Kasumi-1 (cell line): ENCODE measurements around the gene MOGAT1.
"Not testable (repeated sequence)": the region's sequence is repeated elsewhere in the genome, so short reads cannot be mapped to it uniquely, and the experiment has no call there.

Source experiments
- DNase-seq, 2 experiments: peaks; one replicate each; lab custom pipeline; 2025; lab: John Stamatoyannopoulos, UW

The MOGAT1 gene

GRCh38 chr2:222670191-222671038 lies 1.0 kb upstream of the MOGAT1 start:
- no peak for DNase-seq

GRCh38 chr2:222672068-222672401 lies 577 bp downstream of the MOGAT1 start:
- DNase-seq, result no peak

DNA sequence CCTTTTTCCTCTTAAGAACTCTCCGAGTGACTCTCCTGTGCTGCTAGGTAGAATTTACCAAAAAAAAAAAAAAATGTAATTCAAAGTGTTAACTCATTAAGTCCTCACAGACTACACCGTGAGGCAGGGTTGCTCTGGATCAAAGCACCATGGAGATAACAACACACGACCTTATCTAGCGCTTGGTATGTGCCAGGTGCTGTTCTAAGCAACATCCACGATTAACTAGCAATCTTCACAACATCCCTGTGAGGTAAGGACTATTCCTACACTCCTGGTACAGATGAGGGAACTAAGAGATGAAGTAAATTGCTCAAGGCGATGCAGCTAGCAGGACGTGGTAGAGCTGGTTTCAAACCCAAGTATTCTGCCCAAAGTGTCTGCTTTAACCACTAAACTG lies 1.8 kb downstream of the MOGAT1 start:
- no peak for DNase-seq

- no peak for DNase-seq
These were observed 2.4 kb downstream of the MOGAT1 start for GRCh38 chr2:222673883-222674282.

GRCh38 chr2:222677981-222678380 lies 6.5 kb downstream of the MOGAT1 start:
- no peak for DNase-seq

- no peak for DNase-seq
These were observed 12.3 kb downstream of the MOGAT1 start for GRCh38 chr2:222683805-222684204.

DNA sequence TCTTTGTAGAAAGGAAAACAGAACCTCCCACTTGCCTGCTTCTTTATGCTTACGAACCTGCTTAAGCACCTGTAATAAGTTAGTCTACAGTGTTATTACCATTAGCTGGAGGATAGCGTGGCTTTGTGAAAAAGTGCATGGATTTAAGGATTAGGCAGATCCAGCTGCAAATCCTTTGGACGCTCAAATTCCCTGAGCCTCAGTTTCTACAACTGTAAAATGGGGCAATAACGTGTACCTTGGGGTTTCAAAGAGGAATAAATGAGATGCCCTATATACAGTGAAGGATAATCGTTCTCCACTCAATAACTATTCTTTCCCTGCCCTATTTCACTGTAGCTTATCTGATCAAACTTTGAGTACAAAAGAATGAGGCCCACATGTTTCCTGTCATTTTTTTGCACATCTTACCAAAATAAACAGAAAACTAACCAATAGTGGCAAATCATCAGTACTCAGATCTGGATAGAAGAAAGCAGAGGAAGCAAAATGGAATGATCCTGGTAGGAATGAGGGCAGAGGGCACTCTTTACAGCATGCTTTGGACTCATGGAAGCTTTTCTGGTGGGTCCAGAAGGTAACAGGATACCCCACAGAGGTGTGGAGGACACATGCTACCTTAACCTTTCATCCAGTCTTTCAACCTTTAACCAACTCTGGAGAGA lies 14.8 kb downstream of the MOGAT1 start:
- no peak for DNase-seq

DNA sequence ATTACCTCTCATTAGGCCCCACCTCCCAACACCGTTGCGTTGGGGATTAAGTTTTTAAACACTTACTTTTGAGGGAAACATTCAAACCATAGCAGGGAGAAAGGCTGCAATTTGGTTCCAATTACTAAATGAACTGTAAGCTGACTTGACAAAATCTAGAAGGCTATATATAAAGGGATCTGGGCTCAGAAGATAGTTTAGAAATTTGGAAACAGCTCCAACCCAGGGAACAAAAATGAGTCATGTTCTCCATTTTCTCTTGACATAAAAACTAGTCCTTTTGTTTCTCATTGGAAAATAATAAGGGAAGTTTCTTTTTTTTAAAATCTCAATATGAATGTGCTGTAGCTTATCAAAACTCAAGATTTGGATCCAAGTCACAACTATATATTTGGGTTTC lies 17.5 kb downstream of the MOGAT1 start:
- DNase-seq, result no peak

DNA sequence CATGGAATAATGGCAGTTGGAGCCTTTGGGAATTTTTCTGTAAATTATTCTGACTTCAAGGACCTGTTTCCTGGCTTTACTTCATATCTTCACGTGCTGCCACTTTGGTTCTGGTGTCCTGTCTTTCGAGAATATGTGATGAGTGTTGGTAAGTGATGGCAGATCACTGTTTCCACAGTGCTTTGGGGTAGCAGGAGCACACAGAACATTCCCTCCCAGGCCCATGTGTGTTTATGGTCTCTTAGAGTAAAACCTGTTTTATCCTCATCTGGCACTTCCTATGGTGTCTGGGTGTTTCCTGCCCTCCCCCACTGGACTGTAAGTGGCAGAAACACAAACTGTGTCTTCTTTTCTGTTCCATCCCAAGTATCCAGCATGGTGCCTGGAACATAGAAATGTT lies 17.9 kb downstream of the MOGAT1 start:
- no peak for DNase-seq

DNA sequence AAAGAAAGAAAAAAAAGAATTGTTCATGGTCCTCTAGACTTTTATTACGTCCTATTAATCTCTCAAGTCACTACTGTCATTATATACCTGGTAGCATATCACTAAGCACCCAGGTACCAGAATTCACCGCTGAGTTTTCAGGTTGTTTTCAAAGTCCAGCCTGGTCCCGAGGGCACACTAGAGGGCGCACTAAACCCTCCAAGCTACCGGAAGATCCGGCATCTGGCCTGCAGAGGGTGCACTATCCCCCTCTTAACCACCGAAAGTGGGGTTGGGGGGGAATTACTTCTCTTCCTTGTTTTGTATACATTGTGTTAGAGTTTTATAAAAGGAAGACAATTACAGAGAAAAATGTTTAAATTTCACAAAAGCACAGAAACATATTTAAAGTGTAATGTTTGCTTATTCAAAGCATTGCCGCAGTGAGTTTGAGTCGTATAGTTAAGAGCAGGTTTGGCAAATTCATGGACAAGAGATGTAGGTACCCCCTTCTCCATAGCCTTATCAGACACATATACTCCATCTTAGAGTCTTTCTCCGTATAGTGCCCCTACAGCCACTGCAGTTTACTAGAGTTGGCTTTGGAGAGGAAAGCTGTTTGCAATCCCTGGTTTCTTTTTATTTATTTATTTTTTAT lies 19.2 kb downstream of the MOGAT1 start:
- DNase-seq, result peak; percentile 56 to 62

DNA sequence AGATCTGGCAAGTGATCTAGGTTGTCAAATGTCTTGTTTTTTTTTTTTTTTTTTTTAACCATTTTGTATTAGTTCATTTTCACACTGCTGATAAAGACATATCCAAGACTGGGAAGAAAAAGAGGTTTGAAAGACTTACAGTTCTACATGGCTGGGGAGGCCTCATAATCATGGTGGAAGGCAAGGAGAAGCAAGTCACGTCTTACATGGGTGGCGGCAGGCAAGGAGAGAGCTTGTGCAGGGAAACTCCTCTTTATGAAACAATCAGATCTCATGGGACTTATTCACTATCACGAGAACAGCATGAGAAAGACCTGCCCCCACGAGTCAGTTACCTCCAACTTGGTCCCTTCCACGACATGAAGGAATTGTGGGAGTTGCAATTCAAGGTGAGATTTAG lies 22.0 kb downstream of the MOGAT1 start:
- not testable (repeated sequence) for DNase-seq

- DNase-seq, result peak; percentile 6 to 11
These were observed 22.4 kb downstream of the MOGAT1 start for GRCh38 chr2:222693837-222694236.

- DNase-seq, result no peak
These were observed 26.8 kb downstream of the MOGAT1 start for GRCh38 chr2:222698276-222698675.

DNA sequence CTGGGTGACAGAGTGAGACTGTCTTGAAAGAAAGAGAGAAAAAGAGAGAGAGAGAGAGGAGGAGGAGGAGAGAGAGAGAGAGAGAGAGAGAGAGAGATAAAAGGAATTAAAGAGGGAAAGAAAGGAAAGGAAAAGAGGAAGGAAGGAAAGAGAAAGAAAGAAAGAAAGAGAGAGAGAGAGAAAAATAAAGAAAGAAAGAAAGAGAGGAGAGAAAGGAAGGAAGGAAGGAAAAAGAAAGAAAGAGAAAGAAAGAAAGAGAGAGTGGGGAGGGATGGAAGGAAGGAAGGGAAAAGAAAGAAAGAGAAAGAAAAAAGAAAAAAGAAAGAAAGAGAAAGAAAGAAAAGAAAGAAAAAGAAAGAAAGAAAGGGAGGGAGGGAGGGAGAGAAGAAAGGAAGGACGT lies 29.8 kb downstream of the MOGAT1 start:
- DNase-seq, result no peak

DNA sequence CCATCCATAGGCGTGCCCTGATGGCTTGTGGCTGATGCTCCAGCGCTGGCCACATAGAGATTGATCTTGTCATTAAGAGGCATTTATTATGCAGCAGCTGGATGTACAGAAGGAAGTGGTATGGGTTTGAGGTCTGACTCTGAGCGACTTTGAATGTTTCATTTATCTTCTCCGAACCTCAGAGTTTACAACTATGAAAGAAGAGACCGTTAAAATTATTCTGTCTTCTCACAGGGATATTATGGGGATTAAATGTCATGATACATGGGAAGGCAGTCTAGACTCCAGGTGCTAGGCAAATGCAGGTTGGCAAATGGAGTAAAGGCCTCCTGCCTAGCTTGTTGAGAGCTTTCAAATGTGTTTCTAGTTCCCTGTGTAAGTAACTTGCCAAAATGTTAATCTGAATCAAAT lies 30.3 kb downstream of the MOGAT1 start:
- DNase-seq, result no peak

DNA sequence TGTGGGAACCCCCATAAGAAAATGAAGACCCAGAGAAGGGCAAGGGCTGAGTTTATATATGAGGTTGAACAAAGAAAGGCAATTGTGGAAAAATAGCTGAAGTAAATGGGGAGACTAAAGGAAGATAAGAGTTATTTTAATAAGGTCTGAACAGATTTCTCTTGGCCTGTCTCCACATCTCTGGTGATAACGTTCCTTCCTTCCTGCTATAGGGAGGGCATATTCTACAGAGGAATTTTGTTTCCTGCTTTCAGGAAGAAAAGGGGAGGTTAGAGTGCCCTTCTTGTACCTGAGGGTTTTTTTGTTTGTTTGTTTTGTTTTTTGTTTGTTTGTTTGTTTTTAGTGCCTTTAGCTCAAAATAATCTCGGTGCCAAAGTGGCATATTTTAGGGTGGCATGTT lies 31.6 kb downstream of the MOGAT1 start:
- no peak for DNase-seq

DNA sequence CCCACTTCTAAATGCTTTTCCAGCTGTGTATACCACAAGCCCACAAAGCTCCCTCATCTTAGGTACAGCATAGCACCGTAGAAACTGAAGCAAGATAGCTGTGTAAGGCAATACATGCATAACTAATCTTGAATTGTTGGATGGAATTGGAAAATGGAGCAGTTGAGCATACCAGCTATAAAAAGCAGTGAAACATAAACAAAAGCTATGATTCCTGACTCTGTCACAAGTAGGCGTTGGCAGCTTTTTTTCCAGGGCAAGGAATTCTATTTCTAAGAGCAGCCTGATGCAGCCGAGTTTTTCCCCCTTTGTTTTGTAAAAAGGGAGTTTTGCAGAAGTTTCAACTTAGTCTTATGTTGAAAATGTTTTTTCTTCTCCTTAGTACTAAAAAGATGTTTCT lies 32.4 kb downstream of the MOGAT1 start:
- no peak for DNase-seq

GRCh38 chr2:222706616-222707015 lies 35.2 kb downstream of the MOGAT1 start:
- DNase-seq, result no peak

- DNase-seq, result no peak
These were observed 35.7 kb downstream of the MOGAT1 start for GRCh38 chr2:222707102-222707688.

DNA sequence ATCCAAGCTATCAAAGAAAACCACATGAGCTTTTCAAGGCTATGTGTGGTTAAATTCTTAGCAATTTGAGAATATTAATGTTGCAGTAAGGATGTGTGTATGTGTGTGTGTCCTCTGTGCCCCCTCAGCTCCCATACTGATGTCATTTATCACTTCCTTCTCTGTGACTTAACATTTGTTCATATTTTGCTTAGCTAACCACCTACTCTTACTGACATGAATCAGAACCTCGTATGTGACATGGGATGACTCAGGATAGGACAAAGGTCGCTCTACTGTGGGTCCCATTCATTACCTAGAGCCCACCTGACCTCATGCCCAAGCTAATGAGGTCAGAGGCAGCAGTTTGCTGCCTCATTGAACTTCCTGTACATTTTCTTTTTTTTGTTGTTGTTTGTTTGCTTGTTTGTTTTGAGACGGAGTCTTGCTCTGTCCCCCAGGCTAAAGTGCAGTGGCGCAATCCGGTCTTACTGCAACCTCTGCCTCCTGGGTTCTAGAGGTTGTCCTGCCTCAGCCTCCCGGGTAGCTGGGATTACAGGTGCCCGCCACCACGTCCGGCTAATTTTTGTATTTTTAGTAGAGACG lies 36.3 kb downstream of the MOGAT1 start:
- no peak for DNase-seq

DNA sequence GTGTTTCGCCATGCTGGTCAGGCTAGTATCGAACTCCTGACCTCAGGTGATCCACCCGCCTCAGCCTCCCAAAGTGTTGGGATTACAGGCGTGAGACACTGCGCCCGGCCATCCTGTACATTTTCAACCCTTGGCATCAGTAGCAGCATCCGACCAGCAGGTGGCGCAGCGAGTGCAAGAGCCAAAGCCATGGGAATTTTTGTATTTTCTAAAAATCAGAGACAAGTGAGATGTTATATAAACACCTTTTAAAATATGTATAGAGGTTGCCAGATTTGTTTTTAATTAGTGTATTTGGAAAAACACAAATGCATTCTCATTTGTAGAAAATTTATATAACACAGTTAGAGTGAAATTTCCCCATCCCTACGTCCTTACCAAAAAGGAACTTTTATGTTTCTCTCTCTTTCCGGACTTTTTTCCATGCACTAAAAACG lies 36.8 kb downstream of the MOGAT1 start:
- DNase-seq, result peak; percentile 27 to 47

DNA sequence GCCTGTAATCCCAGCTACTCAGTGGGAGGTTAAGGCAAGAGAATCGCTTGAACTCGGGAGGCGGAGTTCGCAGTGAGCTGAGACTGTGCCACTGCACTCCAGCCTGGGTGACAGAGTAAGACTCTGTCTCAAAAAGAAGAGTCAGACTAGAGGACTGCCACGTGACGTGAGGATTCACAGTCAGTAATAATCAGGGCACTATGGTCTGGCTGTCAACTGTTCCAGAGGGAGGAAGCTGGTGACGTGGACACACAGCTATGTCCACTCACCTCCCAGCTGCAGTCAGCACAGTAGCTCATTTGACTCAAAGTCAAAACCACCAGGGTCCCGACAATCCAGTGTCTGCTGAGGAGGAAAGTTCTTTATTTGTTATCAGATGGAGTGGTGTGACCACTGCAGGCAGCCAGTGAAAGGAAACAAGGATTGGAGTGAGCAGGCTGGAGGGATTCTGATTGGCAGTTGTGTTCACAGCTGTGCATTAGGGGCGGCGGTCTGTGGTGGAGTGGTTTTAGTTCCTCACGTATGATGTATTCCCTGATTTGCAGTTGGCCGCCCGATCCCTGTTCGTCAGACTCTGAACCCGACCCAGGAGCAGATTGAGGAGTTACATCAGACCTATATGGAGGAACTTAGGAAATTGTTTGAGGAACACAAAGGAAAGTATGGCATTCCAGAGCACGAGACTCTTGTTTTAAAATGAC lies 37.9 kb downstream of the MOGAT1 start:
- DNase-seq, result peak; percentile 8 to 22
